Neural progenitor cell (in vitro differentiated cells): ENCODE data around the gene ISOC1.

Source experiments
- EZH2 ChIP-seq: fragments of 200-600 bp; sonication (generic); IDR thresholded peaks from 2 replicates; pipeline ENCODE4 v1.6.1; 2017; ENCODE audit warnings: antibody characterized with exemption, mild to moderate bottlenecking, moderate library complexity
- EZH2phosphoT487 ChIP-seq: fragments of 200-600 bp; sonication (generic); IDR thresholded peaks from 2 replicates; pipeline ENCODE4 v1.6.1; 2017; ENCODE audit warnings: antibody characterized with exemption
- TF ChIP-seq, protein P1 (sequence below): fragments of 200-600 bp; sonication (generic); IDR thresholded peaks from 2 replicates; pipeline ENCODE4 v1.5.1; 2017; ENCODE audit warnings: antibody characterized with exemption, mild to moderate bottlenecking

- TF ChIP-seq, protein P1, sequence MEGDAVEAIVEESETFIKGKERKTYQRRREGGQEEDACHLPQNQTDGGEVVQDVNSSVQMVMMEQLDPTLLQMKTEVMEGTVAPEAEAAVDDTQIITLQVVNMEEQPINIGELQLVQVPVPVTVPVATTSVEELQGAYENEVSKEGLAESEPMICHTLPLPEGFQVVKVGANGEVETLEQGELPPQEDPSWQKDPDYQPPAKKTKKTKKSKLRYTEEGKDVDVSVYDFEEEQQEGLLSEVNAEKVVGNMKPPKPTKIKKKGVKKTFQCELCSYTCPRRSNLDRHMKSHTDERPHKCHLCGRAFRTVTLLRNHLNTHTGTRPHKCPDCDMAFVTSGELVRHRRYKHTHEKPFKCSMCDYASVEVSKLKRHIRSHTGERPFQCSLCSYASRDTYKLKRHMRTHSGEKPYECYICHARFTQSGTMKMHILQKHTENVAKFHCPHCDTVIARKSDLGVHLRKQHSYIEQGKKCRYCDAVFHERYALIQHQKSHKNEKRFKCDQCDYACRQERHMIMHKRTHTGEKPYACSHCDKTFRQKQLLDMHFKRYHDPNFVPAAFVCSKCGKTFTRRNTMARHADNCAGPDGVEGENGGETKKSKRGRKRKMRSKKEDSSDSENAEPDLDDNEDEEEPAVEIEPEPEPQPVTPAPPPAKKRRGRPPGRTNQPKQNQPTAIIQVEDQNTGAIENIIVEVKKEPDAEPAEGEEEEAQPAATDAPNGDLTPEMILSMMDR, result peak; percentile 42
- TF ChIP-seq EZH2 (no peak), EZH2phosphoT487 (no peak)
Observed at GRCh38 chr5:129135633-129136032, 41.1 kb downstream of the ISOC1 start.
